Pancreas (tissue), 10 donors: Measurements from ENCODE around the gene BRD2. TPM values are rescaled to one million over a fixed set of nuclear protein-coding genes. Genes with fewer than 3 reads are reported as not detected.

Experiments used
- ATAC-seq, 4 donors: fragments of 200-7000 bp; cut with Tn5 transposase; one replicate each; pipeline versions ENCODE4 v1.8.0 to v1.9.1; 2020; ENCODE audit warnings: mild to moderate bottlenecking in 4 of 4, moderate library complexity in 4 of 4
- DNase-seq, 6 donors: peaks; one replicate each; pipeline ENCODE4 v3.0.0-alpha.2; 2020
- FAIRE-seq: peaks from 2 replicates; lab custom pipeline; 2012; peaks lifted over from hg19 to GRCh38; lab: Jason Lieb, UNC
- H3K27ac ChIP-seq, 4 donors: fragments of 200-600 bp; sonication (generic); 1 replicate in 3 of 4; 2 replicates in 1 of 4; pipeline versions ENCODE4 v1.5.0 to v1.8.0; 2020
- H3K27me3 ChIP-seq, 4 donors: fragments of 200-600 bp; one replicate each; pipeline ENCODE4 v1.8.0; 2021
- H3K36me3 ChIP-seq, 3 donors: fragments of 200-600 bp; sonication (generic) in 1 of 3; one replicate each; pipeline versions ENCODE4 v1.5.0 to v1.8.0; 2020 to 2021
- H3K4me1 ChIP-seq, 3 donors: fragments of 200-600 bp; one replicate each; pipeline ENCODE4 v1.8.0; 2021
- H3K4me3 ChIP-seq, 4 donors: fragments of 200-600 bp; sonication (generic) in 2 of 4; one replicate each; pipeline versions ENCODE4 v1.5.0 to v1.8.0; 2020 to 2021
- H3K9me3 ChIP-seq, 4 donors: fragments of 200-600 bp; one replicate each; pipeline ENCODE4 v1.8.0; 2021
- WGBS, 2 donors: extraction: QIAGEN DNeasy Blood & Tissue Kit; methylation state at CpG; one replicate each; pipeline ENCODE4 v1.1.7; 2013; 5-methylcytosine and 5-hydroxymethylcytosine counted together
- intact Hi-C, 3 donors: fragments of 100-400 bp; cut with DNase I; formaldehyde crosslinking; loops; one replicate each; pipeline versions ENCODE4 v1.11.1 to v1.14.2; 2022
- polyA plus RNA-seq, 2 donors: library from polyadenylated mRNA; stranded (reverse); fragments of 200-250 nt; gene quantifications; one replicate each; pipeline ENCODE4 v1.2.3, GENCODE V29; 2013
- total RNA-seq, 6 donors: library from RNA; stranded (reverse); fragmentation: NEBNext Ultra II Directional in 4 of 6; extraction: Animal tissue kit (Norgen Biotek cat#: 25700) in 4 of 6; gene quantifications; one replicate each; pipeline versions ENCODE4 v1.2.1 to v1.2.4, GENCODE V29; 2021 to 2023
- TF ChIP-seq, protein P1 (sequence below), 4 donors: fragments of 200-600 bp; sonication (generic) in 3 of 4; IDR thresholded peaks; one replicate each; pipeline versions ENCODE4 v1.5.0 to v1.8.0; 2021; ENCODE audit warnings: antibody characterized with exemption in 4 of 4
- donor health status: healthy with polysubstance abuse.
- donor health status: DM: no; HTN: no; CAD: no; lungs with moderate emphysema.
- donor health status: DM: no; HTN: no; CAD: no.
- donor health status: control.
- donor health status: control.
- donor health status: Bipolar disorder and iron deficiency.
- donor health status: DM: yes; HTN: yes; CAD: no.
- donor health status: DM: no; HTN: no; CAD: no.
- donor health status: DM: no; HTN: no; CAD: no.
- donor health status: DM: yes; HTN: yes; CAD: no.

Gene BRD2
- total and polyA plus RNA-seq, 8 donors = 50.5 to 128 (median 88.9) TPM

DNA sequence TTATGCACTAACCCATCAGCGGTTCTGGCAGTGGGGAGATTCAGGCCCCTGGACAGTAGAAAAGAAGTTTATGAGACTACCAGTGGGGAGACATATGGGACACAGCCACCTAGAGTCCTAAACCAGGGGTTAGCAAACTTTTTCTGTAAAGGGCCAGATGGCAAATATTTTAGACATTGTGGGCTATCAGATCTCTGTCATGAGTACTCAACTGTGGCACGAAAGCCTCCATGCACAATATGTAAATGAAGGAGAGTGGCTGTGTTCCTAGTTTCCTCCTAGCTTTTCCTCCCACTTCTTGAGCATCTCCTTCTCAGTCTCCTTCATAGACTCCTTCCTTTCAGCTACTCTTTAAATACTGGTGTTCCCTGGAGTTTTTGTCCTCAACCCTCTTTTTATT, 12.2 kb upstream of the BRD2 start:
- Histone ChIP-seq H3K27me3 (no peaks in the 10 kb centered on the region), H3K27ac (no peak overlapping the region), H3K36me3 (no peaks in the 10 kb centered on the region), H3K9me3 (no peaks in the 10 kb centered on the region), H3K4me3 (no peak overlapping the region), H3K4me1 (peaks cover 0 to 6% (median 0%) of the 10 kb centered on the region in 3 donors)
- WGBS, 2 donors = 90 to 91% methylated on average over 2 of the region's 2 CpGs
- DNase-seq = no peak
- ATAC-seq = no peak
- TF ChIP-seq, protein P1, sequence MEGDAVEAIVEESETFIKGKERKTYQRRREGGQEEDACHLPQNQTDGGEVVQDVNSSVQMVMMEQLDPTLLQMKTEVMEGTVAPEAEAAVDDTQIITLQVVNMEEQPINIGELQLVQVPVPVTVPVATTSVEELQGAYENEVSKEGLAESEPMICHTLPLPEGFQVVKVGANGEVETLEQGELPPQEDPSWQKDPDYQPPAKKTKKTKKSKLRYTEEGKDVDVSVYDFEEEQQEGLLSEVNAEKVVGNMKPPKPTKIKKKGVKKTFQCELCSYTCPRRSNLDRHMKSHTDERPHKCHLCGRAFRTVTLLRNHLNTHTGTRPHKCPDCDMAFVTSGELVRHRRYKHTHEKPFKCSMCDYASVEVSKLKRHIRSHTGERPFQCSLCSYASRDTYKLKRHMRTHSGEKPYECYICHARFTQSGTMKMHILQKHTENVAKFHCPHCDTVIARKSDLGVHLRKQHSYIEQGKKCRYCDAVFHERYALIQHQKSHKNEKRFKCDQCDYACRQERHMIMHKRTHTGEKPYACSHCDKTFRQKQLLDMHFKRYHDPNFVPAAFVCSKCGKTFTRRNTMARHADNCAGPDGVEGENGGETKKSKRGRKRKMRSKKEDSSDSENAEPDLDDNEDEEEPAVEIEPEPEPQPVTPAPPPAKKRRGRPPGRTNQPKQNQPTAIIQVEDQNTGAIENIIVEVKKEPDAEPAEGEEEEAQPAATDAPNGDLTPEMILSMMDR (IDR thresholded peaks at IDR 0.05) = no peak
- intact Hi-C loops = no loop called here
- no peak for FAIRE-seq

DNA sequence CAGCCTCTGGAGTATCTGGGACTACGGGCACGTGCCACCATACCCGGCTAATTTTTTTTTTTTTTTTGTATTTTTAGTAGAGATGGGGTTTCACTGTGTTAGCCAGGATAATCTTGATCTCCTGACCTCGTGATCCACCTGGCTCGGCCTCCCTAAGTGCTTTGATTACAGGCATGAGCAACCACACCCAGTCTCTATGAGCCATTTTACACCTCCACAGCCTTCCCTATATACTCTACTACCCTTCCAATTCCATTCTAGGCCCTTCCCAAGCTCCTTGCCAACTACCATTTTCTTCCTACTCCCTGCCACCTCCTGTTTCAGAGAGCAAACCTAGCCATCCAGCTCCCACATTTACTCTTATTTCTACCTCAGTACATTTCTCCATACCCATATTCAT, 7.8 kb upstream of the BRD2 start:
- peaks cover 0 to 15% (median 0%) of the 10 kb centered on the region in 3 donors for H3K4me1 ChIP-seq
- ATAC-seq (no peak), DNase-seq (no peak), FAIRE-seq (no peak)
- no peak overlapping the region for H3K4me3 ChIP-seq
- no peaks in the 10 kb centered on the region for H3K9me3 ChIP-seq
- intact Hi-C loops = no loop called here
- TF ChIP-seq, protein P1 (IDR thresholded peaks at IDR 0.05) = no peak
- H3K27ac ChIP-seq = no peak overlapping the region
- no peaks in the 10 kb centered on the region for H3K27me3 ChIP-seq
- H3K36me3 ChIP-seq = no peaks in the 10 kb centered on the region
- 80 to 89% methylated on average over 5 of the region's 5 CpGs for WGBS, 2 donors

DNA sequence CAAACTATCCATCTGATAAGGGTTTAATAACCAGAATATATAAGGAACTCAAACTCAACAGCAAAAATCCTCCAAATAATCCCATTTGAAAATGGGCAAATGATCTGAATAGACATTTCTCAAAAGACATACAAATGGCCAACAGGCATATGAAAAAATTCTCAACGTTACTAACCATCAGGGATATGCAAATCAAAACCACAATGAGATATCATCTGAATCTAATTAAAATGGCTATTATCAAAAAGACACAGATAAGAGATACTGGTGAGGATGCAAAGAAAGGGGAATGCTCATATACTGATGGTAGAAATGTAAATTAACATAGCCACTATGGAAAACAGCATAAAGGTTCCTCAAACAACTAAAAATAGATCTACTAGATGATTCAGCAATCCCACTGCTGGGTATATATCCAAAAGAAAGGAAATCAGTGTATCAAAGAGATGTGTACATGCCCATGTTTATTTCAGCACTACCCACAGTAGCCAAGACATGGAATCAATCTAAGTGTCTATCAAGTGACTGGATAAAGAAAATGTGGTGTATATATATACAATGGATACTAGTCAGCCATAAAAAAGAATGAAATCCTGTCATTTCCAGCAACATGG, 6.1 kb upstream of the BRD2 start:
- Histone ChIP-seq H3K4me1 (peaks cover 10 to 32% (median 16%) of the 10 kb centered on the region in 3 donors), H3K4me3 (no peak overlapping the region), H3K36me3 (no peaks in the 10 kb centered on the region), H3K27ac (no peak overlapping the region), H3K9me3 (no peaks in the 10 kb centered on the region), H3K27me3 (no peaks in the 10 kb centered on the region)
- FAIRE-seq (no peak), DNase-seq (no peak), ATAC-seq (no peak)
- intact Hi-C loops = no loop called here
- TF ChIP-seq, protein P1 (IDR thresholded peaks at IDR 0.05) = no peak
- 73% methylated on average over 1 of the region's 1 CpG for WGBS, 2 donors

DNA sequence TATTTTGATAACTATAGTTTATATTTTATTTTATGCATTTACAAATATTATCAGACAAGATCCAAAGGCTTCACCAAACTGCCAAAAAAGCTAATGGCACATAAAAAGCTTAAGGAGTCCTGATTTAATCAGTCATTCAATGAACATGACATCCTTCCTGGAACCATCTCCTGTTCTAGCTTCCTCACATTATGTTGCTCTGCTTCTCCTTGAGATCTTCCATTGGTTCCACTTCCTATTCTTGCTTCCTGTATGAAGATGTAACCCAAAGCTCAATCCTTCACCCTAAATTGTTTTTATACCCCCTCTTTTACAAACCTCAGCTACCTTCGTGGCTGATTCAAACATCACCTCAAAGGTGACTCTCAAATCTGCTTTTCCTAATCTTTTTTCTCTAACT, 4.5 kb upstream of the BRD2 start:
- intact Hi-C loops = no loop called here
- Histone ChIP-seq H3K27ac (no peak overlapping the region), H3K36me3 (no peaks in the 10 kb centered on the region), H3K4me1 (peaks cover 10 to 32% (median 16%) of the 10 kb centered on the region in 3 donors), H3K4me3 (no peak overlapping the region), H3K9me3 (no peaks in the 10 kb centered on the region), H3K27me3 (no peaks in the 10 kb centered on the region)
- ATAC-seq = no peak
- 59 to 65% methylated on average over 1 of the region's 1 CpG for WGBS, 2 donors
- no peak for DNase-seq
- FAIRE-seq = no peak
- TF ChIP-seq, protein P1 (IDR thresholded peaks at IDR 0.05) = no peak

DNA sequence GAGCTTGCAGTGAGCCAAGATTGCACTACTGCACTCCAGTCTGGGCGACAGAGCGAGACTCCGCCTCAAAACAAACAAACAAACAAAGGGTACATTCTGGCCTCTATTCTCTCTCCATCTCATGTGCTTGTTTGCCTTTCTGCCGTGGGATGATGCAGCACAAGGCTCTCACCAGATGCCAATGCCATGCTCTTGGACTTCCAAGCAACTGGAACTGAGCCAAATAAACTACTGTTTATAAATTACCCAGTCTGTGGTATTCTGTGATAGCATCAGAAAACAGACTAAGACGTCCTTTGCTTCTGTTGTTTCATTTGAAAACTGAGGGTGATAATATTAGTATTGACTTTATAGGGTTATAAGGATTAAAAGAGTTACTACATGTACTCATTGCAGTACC, 3.6 kb upstream of the BRD2 start:
- no peak overlapping the region for H3K27ac ChIP-seq

More for the DNA sequence above, 3.6 kb upstream of the BRD2 start:
- no peaks in the 10 kb centered on the region for H3K27me3 ChIP-seq
- intact Hi-C loops = no loop called here
- no peak overlapping the region for H3K4me3 ChIP-seq
- TF ChIP-seq, protein P1 (IDR thresholded peaks at IDR 0.05) = no peak
- H3K4me1 ChIP-seq = peaks cover 10 to 32% (median 16%) of the 10 kb centered on the region in 3 donors
- H3K9me3 ChIP-seq = no peaks in the 10 kb centered on the region
- ATAC-seq (no peak), DNase-seq (no peak), FAIRE-seq (no peak)
- WGBS, 2 donors = 69 to 75% methylated on average over 5 of the region's 5 CpGs
- H3K36me3 ChIP-seq = no peaks in the 10 kb centered on the region
